ENCODE results near the gene PKNOX1.
A peak's percentile ranks its signal among the peaks of the same experiment; 100 is the strongest.
"Not testable (repeated sequence)": the region's sequence is repeated elsewhere in the genome, so short reads cannot be mapped to it uniquely, and the experiment has no call there.

PKNOX1 gene

DNA sequence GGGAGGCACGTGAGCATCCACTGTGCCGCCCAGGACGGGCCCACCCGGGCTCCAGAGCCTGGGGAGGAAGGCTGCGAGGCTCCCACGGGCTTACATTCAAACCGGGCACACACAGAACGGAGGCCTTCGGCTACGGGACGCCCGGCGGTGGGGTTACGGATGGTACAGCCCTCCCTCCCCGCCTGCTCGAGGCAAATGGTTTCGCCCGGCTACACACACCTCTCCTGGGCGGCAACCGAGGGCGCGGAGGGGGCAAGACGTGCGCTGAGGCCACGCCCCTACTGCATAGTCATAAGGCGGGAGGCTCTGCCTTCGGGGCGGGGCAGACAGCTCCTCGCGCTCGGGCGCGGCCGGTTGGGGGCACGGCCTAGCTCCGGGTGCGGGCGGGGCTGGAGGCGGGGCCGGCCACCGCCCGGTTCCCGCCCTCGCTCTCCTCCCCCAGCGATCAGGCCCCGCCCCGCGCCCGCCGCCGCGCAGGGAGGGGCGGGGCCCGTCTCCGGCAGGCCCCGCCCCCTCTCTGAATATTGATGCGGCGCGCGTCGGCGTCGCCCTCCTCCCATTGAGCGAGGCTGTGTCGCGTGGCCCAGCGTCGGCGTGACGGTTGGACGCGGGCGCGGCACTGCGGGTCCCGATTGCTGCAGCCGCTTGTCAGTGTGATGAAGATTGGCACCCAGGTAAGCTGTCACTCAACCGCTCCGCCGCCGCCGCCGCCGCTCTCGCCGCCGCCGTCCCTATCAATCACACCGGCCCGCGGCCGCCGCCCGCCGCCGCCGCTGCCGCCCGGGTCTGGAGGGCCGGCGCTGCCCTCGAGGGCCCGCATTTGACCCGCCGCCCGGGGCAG lies at the start of gene PKNOX1:
Gene PKNOX1, plus strand, starts transcription at position 572 of the 841 bp plus-strand sequence. CDS start 29,820 bp downstream, outside the sequence.
- H3K9me3 ChIP-seq (ENCODE audit: control insufficient read depth in 1 of 2, low read length in 2 of 2), result no peaks in the 10 kb centered on the region
- peak within 1 kb of the TSS; percentile 87 for H3K27ac ChIP-seq (ENCODE audit: low read depth, low read length)
- peak within 1 kb of the TSS; percentile 91 to 99 for H3K9ac ChIP-seq (ENCODE audit: low read depth in 1 of 2, low read length in 2 of 2)
- peak within 1 kb of the TSS; percentile 86 to 87 for H3K4me3 ChIP-seq (ENCODE audit: low read depth in 1 of 2, low read length in 2 of 2)
- H3K4me1 ChIP-seq (ENCODE audit: control insufficient read depth in 1 of 2, insufficient read depth in 2 of 2, low read length in 2 of 2), result peaks cover 13% of the 10 kb centered on the region in 2 donors
- no peaks in the 10 kb centered on the region for H3K27me3 ChIP-seq (ENCODE audit: control insufficient read depth in 1 of 2, insufficient read depth in 2 of 2, low read length in 2 of 2)
- no peaks in the 10 kb centered on the region for H3K36me3 ChIP-seq (ENCODE audit: control insufficient read depth in 1 of 2, insufficient read depth in 2 of 2, low read length in 2 of 2)

DNA sequence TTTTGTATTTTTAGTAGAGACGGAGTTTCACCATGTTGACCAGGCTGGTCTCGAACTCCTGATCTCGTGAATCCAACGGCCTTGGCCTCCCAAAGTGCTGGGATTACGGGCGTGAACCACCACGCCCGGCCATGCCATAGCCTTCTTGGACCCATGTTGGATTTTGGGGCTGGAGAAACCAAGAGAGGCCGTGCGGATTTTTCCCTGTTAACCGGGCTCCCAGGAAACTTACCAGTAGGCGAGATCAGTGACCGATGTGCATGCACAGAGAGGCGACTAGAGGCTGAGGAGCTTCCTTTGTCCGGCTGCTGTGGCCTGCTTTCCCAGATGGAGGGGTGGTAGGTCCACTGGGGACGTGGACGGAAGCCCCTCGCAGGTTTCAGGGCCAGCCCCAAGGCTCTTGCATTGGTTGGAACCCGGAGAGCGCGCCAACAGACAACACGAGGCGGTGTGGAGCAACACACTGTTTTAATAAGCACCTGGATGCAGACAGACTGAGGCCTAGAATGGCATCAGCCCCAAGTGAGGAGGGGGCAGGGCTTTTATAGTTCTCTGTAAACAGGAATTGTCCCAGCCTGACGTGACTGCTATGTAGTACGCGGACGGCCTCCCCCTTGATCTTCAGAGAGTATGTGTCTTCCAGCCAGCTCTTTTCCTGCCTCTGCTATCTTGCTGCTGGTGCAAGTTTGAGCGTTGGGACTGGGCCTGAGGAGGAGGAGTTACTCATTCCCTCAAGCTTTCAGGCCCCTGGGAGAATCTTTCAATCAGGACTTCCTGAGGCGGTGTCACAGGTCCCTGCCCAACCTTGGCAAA lies 49.0 kb upstream of the PKNOX1 start, which contains the start of gene ERVH48-1:
Gene ERVH48-1, minus strand, starts transcription at position 517 of the 813 bp plus-strand sequence. CDS start 6,624 bp downstream, outside the sequence.
- Histone ChIP-seq H3K9ac (ENCODE audit: low read depth in 1 of 2, low read length in 2 of 2) (peak within 1 kb of the TSS in 1 of 2 donors; percentile 10), H3K27ac (ENCODE audit: low read depth, low read length) (no peak within 1 kb of the TSS), H3K27me3 (ENCODE audit: control insufficient read depth in 1 of 2, insufficient read depth in 2 of 2, low read length in 2 of 2) (no peaks in the 10 kb centered on the region), H3K9me3 (ENCODE audit: control insufficient read depth in 1 of 2, low read length in 2 of 2) (no peaks in the 10 kb centered on the region), H3K36me3 (ENCODE audit: control insufficient read depth in 1 of 2, insufficient read depth in 2 of 2, low read length in 2 of 2) (no peaks in the 10 kb centered on the region), H3K4me1 (ENCODE audit: control insufficient read depth in 1 of 2, insufficient read depth in 2 of 2, low read length in 2 of 2) (peaks cover 0 to 4% of the 10 kb centered on the region in 2 donors), H3K4me3 (ENCODE audit: low read depth in 1 of 2, low read length in 2 of 2) (no peak within 1 kb of the TSS)

DNA sequence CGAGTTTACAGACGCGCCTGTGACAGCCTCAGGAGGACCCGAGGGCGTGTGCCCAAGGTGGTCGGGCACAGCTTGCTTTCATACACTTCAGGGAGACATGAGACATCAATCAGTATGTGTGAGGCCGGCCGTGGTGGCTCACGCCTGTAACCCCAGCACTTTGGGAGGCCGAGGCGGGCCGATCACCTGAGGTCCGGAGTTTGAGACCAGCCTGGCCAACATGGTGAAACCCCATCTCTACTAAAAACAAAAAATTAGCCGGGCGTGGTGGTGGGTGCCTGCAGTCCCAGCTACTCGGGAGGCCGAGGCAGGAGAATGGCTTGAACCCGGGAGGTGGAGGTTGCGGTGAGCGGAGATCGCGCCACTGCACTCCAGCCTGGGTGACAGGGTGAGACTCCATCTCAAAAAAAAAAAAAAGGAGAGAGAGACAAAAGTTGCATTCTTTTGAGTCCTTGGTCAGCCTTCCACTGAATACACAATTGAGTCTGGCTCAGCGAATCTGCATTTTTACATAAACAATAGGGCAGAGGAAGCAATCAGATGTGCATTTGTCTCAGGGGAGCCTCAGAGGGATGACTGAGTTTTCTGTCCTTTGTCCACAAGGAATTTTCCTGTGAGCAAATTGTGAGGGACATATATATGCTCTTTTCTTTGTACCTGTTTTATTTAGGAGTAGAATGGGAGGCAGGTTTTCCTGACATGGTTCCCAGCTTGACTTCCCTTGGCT lies 46.7 kb upstream of the PKNOX1 start:
- not testable (repeated sequence) for H3K27ac ChIP-seq (ENCODE audit: low read depth, low read length); H3K9ac ChIP-seq (ENCODE audit: low read depth in 1 of 2, low read length in 2 of 2); H3K9me3 ChIP-seq (ENCODE audit: control insufficient read depth in 1 of 2, low read length in 2 of 2); H3K4me1 ChIP-seq (ENCODE audit: control insufficient read depth in 1 of 2, insufficient read depth in 2 of 2, low read length in 2 of 2); H3K4me3 ChIP-seq (ENCODE audit: low read depth in 1 of 2, low read length in 2 of 2); H3K27me3 ChIP-seq (ENCODE audit: control insufficient read depth in 1 of 2, insufficient read depth in 2 of 2, low read length in 2 of 2); H3K36me3 ChIP-seq (ENCODE audit: control insufficient read depth in 1 of 2, insufficient read depth in 2 of 2, low read length in 2 of 2)

DNA sequence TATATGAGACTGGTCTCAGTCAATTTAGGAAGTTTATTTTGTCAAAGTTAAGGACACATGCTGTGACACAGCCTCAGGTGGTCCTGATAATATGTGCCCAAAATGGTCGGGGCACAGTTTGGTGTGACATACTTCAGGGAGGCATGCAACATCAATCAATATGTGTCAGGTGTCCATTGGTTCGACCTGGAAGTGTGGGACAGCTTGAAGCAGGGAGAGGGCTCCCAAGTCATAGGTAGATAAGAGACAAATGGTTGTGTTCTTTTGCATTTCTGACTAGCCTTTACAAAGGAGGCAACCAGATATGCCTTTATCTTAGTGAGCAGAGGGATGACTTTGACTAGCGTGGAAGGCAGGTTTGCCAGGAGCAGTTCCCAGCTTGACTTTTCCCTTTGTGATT lies 44.4 kb upstream of the PKNOX1 start:
- no peaks in the 10 kb centered on the region for H3K4me1 ChIP-seq (ENCODE audit: control insufficient read depth in 1 of 2, insufficient read depth in 2 of 2, low read length in 2 of 2)
- H3K9me3 ChIP-seq (ENCODE audit: control insufficient read depth in 1 of 2, low read length in 2 of 2), result no peaks in the 10 kb centered on the region
- no peak overlapping the region for H3K27ac ChIP-seq (ENCODE audit: low read depth, low read length)
- H3K9ac ChIP-seq (ENCODE audit: low read depth in 1 of 2, low read length in 2 of 2), result no peak overlapping the region
- H3K27me3 ChIP-seq (ENCODE audit: control insufficient read depth in 1 of 2, insufficient read depth in 2 of 2, low read length in 2 of 2), result no peaks in the 10 kb centered on the region
- H3K4me3 ChIP-seq (ENCODE audit: low read depth in 1 of 2, low read length in 2 of 2), result no peak overlapping the region
- H3K36me3 ChIP-seq (ENCODE audit: control insufficient read depth in 1 of 2, insufficient read depth in 2 of 2, low read length in 2 of 2), result no peaks in the 10 kb centered on the region

DNA sequence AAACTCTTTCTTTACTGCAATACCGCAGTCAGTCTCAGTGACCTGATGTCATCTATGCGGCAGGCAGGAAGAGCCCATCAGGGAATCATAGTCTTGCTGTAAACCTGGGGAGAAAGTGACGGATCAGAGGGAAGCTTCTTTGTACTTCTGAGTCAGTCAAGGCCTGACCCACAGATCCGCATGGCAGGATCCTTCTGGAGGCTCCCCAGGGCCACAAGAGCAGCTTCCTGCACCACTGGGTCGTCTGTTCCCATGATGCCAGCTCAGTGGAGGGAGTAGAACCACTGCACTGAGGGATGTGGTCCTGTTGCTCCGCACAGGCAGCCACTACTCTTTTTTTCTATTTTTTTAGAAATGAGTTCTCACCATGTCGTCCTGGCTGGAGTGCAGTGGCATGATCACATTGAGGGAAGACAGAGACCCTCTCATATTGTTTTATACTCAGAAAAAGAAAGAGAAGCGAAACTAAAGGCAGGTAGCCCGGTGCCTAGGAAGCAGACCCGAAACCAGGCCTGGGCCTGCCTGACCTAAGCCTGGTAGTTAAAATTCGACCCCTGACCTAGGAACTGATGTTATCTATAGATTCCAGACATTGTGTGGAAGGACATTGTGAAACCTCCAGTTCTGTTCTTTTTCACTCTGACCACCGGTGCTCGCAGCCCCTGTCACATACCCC lies 42.7 kb upstream of the PKNOX1 start:
- no peak overlapping the region for H3K27ac ChIP-seq (ENCODE audit: low read depth, low read length)
- no peaks in the 10 kb centered on the region for H3K9me3 ChIP-seq (ENCODE audit: control insufficient read depth in 1 of 2, low read length in 2 of 2)
- H3K36me3 ChIP-seq (ENCODE audit: control insufficient read depth in 1 of 2, insufficient read depth in 2 of 2, low read length in 2 of 2), result no peaks in the 10 kb centered on the region
- no peak overlapping the region for H3K4me3 ChIP-seq (ENCODE audit: low read depth in 1 of 2, low read length in 2 of 2)
- no peaks in the 10 kb centered on the region for H3K4me1 ChIP-seq (ENCODE audit: control insufficient read depth in 1 of 2, insufficient read depth in 2 of 2, low read length in 2 of 2)
- H3K27me3 ChIP-seq (ENCODE audit: control insufficient read depth in 1 of 2, insufficient read depth in 2 of 2, low read length in 2 of 2), result no peaks in the 10 kb centered on the region
- H3K9ac ChIP-seq (ENCODE audit: low read depth in 1 of 2, low read length in 2 of 2), result no peak overlapping the region

DNA sequence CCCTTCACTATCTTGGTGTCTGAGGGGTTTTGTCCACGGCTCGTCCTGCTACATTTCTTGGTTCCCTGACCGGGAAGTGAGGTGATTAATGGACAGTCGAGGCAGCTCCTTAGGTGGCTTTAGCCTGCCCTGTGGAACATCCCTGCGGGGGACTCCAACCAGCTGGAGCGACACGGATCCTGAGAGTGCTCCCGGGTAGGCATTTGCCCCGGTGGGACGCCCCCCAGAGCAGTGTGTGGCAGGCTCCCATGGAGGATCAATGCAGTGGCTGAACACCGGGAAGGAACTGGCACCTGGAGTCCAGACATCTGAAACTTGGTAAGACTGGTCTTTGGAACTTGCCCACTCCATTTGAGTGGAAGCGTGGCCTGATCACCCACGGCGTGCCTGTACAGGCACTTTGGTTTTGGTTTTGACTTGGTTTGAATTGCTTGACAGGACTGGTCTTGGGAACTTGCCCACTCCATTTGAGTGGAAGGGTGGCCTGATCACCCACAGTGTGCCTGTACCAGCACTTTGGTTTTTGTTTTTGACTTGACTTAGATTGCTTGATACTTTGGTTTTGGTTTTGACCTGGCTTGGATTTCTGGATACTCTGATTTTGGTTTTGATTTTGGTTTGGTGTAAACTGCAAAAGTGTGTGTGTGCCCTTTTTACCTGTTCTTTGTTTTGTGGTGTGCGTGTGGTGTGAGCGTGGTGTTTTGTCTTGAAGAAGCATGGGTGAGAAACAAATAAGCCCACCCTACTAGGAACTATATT lies 41.8 kb upstream of the PKNOX1 start:
- H3K4me3 ChIP-seq (ENCODE audit: low read depth in 1 of 2, low read length in 2 of 2); H3K4me1 ChIP-seq (ENCODE audit: control insufficient read depth in 1 of 2, insufficient read depth in 2 of 2, low read length in 2 of 2); H3K9me3 ChIP-seq (ENCODE audit: control insufficient read depth in 1 of 2, low read length in 2 of 2); H3K36me3 ChIP-seq (ENCODE audit: control insufficient read depth in 1 of 2, insufficient read depth in 2 of 2, low read length in 2 of 2); H3K27me3 ChIP-seq (ENCODE audit: control insufficient read depth in 1 of 2, insufficient read depth in 2 of 2, low read length in 2 of 2); H3K27ac ChIP-seq (ENCODE audit: low read depth, low read length); H3K9ac ChIP-seq (ENCODE audit: low read depth in 1 of 2, low read length in 2 of 2): not testable (repeated sequence)

DNA sequence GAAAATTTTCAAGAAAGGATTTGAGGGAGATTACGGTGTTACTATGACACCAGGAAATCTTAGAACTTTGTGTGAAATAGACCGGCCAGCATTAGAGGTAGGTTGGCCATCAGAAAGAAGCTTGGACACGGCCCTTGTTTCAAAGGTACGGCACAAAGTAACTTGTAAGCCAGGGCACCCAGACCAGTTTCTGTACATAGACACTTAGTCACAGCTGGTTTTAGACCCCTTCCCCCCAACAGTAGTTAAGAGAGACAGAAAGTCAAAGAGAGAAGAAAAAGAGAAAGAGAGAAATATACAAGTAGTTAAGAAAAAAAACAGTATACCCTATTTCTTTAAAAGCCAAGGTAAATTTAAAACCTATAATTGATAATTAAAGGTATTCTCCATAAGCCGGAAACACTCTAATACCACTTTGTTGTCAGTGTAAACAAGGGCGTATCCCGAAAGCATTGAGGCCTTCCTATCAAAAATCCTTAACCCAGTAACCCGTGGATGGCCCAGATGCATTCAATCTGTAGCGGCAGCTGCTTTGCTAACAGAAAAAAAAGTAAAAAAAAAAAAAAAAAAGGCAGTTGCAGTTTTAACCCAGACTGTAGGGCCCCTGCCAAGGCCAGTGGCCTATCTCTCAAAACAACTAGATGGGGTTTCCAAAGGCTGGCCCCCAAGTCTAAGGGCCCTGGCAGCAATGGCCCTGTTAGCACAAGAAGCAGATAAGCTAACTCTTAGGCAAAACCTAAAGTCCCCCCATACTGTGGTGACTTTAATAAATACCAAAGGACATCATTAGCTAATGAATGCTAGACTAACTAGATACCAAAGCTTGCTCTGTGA lies 41.0 kb upstream of the PKNOX1 start:
- not testable (repeated sequence) for H3K4me1 ChIP-seq (ENCODE audit: control insufficient read depth in 1 of 2, insufficient read depth in 2 of 2, low read length in 2 of 2); H3K36me3 ChIP-seq (ENCODE audit: control insufficient read depth in 1 of 2, insufficient read depth in 2 of 2, low read length in 2 of 2); H3K27ac ChIP-seq (ENCODE audit: low read depth, low read length); H3K9me3 ChIP-seq (ENCODE audit: control insufficient read depth in 1 of 2, low read length in 2 of 2); H3K27me3 ChIP-seq (ENCODE audit: control insufficient read depth in 1 of 2, insufficient read depth in 2 of 2, low read length in 2 of 2); H3K4me3 ChIP-seq (ENCODE audit: low read depth in 1 of 2, low read length in 2 of 2); H3K9ac ChIP-seq (ENCODE audit: low read depth in 1 of 2, low read length in 2 of 2)

GRCh38 chr21:42933973-42934372 lies 40.4 kb upstream of the PKNOX1 start:
- not testable (repeated sequence) for H3K36me3 ChIP-seq (ENCODE audit: control insufficient read depth in 1 of 2, insufficient read depth in 2 of 2, low read length in 2 of 2); H3K9me3 ChIP-seq (ENCODE audit: control insufficient read depth in 1 of 2, low read length in 2 of 2); H3K27ac ChIP-seq (ENCODE audit: low read depth, low read length)

DNA sequence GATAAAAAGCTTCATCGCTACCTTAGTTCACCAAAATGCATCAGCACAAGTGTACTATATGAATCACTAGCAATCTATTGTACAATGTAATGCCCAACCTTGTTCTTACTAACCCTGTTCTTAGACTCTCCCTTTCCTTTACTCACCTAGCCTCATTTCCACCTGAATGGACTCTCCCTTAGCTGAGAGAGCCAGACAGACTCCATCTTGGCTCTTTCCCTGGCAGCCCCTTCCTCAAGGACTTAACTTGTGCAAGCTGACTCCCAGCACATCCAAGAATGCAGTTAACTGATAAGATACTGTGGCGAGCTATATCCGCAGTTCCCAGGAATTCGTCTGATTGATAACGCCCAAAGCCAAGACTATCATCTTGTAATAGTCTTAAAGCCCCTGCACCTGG lies 38.0 kb upstream of the PKNOX1 start:
- H3K36me3 ChIP-seq (ENCODE audit: control insufficient read depth in 1 of 2, insufficient read depth in 2 of 2, low read length in 2 of 2); H3K27ac ChIP-seq (ENCODE audit: low read depth, low read length); H3K4me1 ChIP-seq (ENCODE audit: control insufficient read depth in 1 of 2, insufficient read depth in 2 of 2, low read length in 2 of 2); H3K9ac ChIP-seq (ENCODE audit: low read depth in 1 of 2, low read length in 2 of 2); H3K27me3 ChIP-seq (ENCODE audit: control insufficient read depth in 1 of 2, insufficient read depth in 2 of 2, low read length in 2 of 2); H3K9me3 ChIP-seq (ENCODE audit: control insufficient read depth in 1 of 2, low read length in 2 of 2); H3K4me3 ChIP-seq (ENCODE audit: low read depth in 1 of 2, low read length in 2 of 2): not testable (repeated sequence)

More at GRCh38 chr21:42933973-42934372, 40.4 kb upstream of the PKNOX1 start:
- not testable (repeated sequence) for H3K4me3 ChIP-seq (ENCODE audit: low read depth in 1 of 2, low read length in 2 of 2); H3K4me1 ChIP-seq (ENCODE audit: control insufficient read depth in 1 of 2, insufficient read depth in 2 of 2, low read length in 2 of 2); H3K9ac ChIP-seq (ENCODE audit: low read depth in 1 of 2, low read length in 2 of 2); H3K27me3 ChIP-seq (ENCODE audit: control insufficient read depth in 1 of 2, insufficient read depth in 2 of 2, low read length in 2 of 2)
